Neuronal stem cell (in vitro differentiated cells): ENCODE results near the gene CERS1.
A peak's percentile ranks its signal among the peaks of the same experiment; 100 is the strongest.

Experiments used
- DNase-seq: peaks from one replicate; pipeline ENCODE4 v3.0.0-alpha.2; 2013; ENCODE audit warnings: low spot score
- H2AFZ ChIP-seq: one replicate; pipeline ENCODE4 v1.6.1; 2013; ENCODE audit warnings: mild to moderate bottlenecking, low read length, inconsistent platforms
- H2AK5ac ChIP-seq: 2 replicates; pipeline ENCODE4 v1.6.1; 2013; ENCODE audit warnings: low read depth, mild to moderate bottlenecking, inconsistent platforms, low read length, moderate library complexity, mixed read lengths
- H2BK120ac ChIP-seq: 2 replicates; pipeline ENCODE4 v1.6.1; 2013; ENCODE audit warnings: low read depth, mild to moderate bottlenecking, inconsistent platforms, low read length, moderate library complexity, mixed read lengths
- H2BK12ac ChIP-seq: one replicate; pipeline ENCODE4 v1.6.1; 2013; ENCODE audit warnings: low read length, inconsistent platforms
- H2BK15ac ChIP-seq: 2 replicates; pipeline ENCODE4 v1.6.1; 2013; ENCODE audit warnings: mild to moderate bottlenecking, low read length, inconsistent platforms, mixed read lengths
- H2BK5ac ChIP-seq: one replicate; pipeline ENCODE4 v1.6.1; 2013; ENCODE audit warnings: inconsistent platforms, mild to moderate bottlenecking, low read length, moderate library complexity
- H3K14ac ChIP-seq: one replicate; pipeline ENCODE4 v1.6.1; 2013; ENCODE audit warnings: low read length, inconsistent platforms
- H3K18ac ChIP-seq: 2 replicates; pipeline ENCODE4 v1.6.1; 2013; ENCODE audit warnings: low read length, inconsistent platforms
- H3K23ac ChIP-seq: 2 replicates; pipeline ENCODE4 v1.6.1; 2013; ENCODE audit warnings: low read depth, mild to moderate bottlenecking, mixed read lengths, low read length, inconsistent platforms; ENCODE audit not compliant: poor library complexity
- H3K27ac ChIP-seq: replicated peaks from 3 replicates; pipeline ENCODE4 v1.5.1; 2013; ENCODE audit warnings: low read length, inconsistent platforms
- H3K27me3 ChIP-seq, 3 experiments: 2 replicates each; pipeline ENCODE4 v1.6.1; 2013; ENCODE audit warnings: low read length in 3 of 3, mild to moderate bottlenecking in 2 of 3, inconsistent platforms in 1 of 3, low read depth in 1 of 3, mixed read lengths in 1 of 3, moderate library complexity in 1 of 3; ENCODE audit not compliant: control insufficient read depth in 3 of 3, insufficient read depth in 3 of 3
- H3K36me3 ChIP-seq, 2 donors: replicated peaks in 1 of 2; 2 replicates each; pipeline ENCODE4 v1.6.1; 2013; ENCODE audit warnings: low read length in 2 of 2; ENCODE audit not compliant: control insufficient read depth in 2 of 2, insufficient read depth in 2 of 2
- H3K4ac ChIP-seq: 2 replicates; pipeline ENCODE4 v1.6.1; 2013; ENCODE audit warnings: inconsistent platforms, mild to moderate bottlenecking, low read length, moderate library complexity
- H3K4me1 ChIP-seq, 2 donors: 1 replicate in 1 of 2; 2 replicates in 1 of 2; pipeline ENCODE4 v1.6.1; 2013; ENCODE audit warnings: low read length in 2 of 2, low read depth in 1 of 2; ENCODE audit not compliant: control insufficient read depth in 2 of 2, insufficient read depth in 1 of 2
- H3K4me2 ChIP-seq: one replicate; pipeline ENCODE4 v1.6.1; 2013; ENCODE audit warnings: mild to moderate bottlenecking, low read length, inconsistent platforms; ENCODE audit not compliant: insufficient read depth, poor library complexity, severe bottlenecking
- H3K4me3 ChIP-seq, 2 donors: 2 replicates each; pipeline ENCODE4 v1.5.1; 2013; ENCODE audit warnings: low read length in 2 of 2, mild to moderate bottlenecking in 2 of 2, inconsistent platforms in 1 of 2, moderate library complexity in 1 of 2
- H3K79me1 ChIP-seq: one replicate; pipeline ENCODE4 v1.6.1; 2013; ENCODE audit warnings: low read depth, mild to moderate bottlenecking, inconsistent platforms, low read length, moderate library complexity
- H3K9ac ChIP-seq: one replicate; pipeline ENCODE4 v1.6.1; 2013; ENCODE audit warnings: mild to moderate bottlenecking, low read depth, low read length, inconsistent platforms; ENCODE audit not compliant: poor library complexity
- H3K9me3 ChIP-seq, 2 donors: replicated peaks in 1 of 2; 2 replicates each; pipeline versions ENCODE3 to v1.6.1; 2013; ENCODE audit warnings: low read length in 2 of 2, mild to moderate bottlenecking in 2 of 2, inconsistent platforms in 1 of 2, low read depth in 1 of 2, mixed read lengths in 1 of 2, moderate library complexity in 1 of 2; ENCODE audit not compliant: control insufficient read depth in 2 of 2, insufficient read depth in 1 of 2
- H4K8ac ChIP-seq: one replicate; pipeline ENCODE4 v1.6.1; 2013; ENCODE audit warnings: low read depth, mild to moderate bottlenecking, inconsistent platforms, low read length, moderate library complexity
- H4K91ac ChIP-seq: one replicate; pipeline ENCODE4 v1.6.1; 2013; ENCODE audit warnings: low read length, low read depth, mild to moderate bottlenecking, inconsistent platforms; ENCODE audit not compliant: poor library complexity
- WGBS, 2 donors: extraction: QIAGEN DNeasy Blood & Tissue Kit; methylation state at CpG; one replicate each; pipeline ENCODE4 v1.1.7; 2013; ENCODE audit warnings: missing lambda C conversion rate in 2 of 2, mixed read lengths in 1 of 2; ENCODE audit not compliant: insufficient read length in 2 of 2, insufficient replicate concordance in 1 of 2; ENCODE audit errors: extremely low coverage in 2 of 2; 5-methylcytosine and 5-hydroxymethylcytosine counted together

Gene CERS1

GRCh38 chr19:18929311-18929710 lies 33.4 kb upstream of the CERS1 start:
- no peak overlapping the region for H3K4me3 ChIP-seq
- H2AFZ ChIP-seq, result no peak overlapping the region
- H3K27me3 ChIP-seq, result no peaks in the 10 kb centered on the region
- peaks cover 0 to 6% of the 10 kb centered on the region in 2 donors for H3K4me1 ChIP-seq
- H2BK5ac ChIP-seq, result no peak overlapping the region
- WGBS, 2 donors, result no CpG with 5 or more reads among the region's 25 CpGs
- no peak overlapping the region for H2BK12ac ChIP-seq
- H2BK15ac ChIP-seq, result no peak overlapping the region
- no peak overlapping the region for H3K9ac ChIP-seq
- H3K4ac ChIP-seq, result no peak overlapping the region
- H3K36me3 ChIP-seq, result peaks cover 48 to 84% of the 10 kb centered on the region in 2 donors
- H2AK5ac ChIP-seq, result no peak overlapping the region
- peak overlapping the region; percentile 31 for H3K23ac ChIP-seq
- no peak overlapping the region for H4K91ac ChIP-seq
- H3K18ac ChIP-seq, result no peak overlapping the region
- H3K4me2 ChIP-seq, result no peak overlapping the region
- no peak overlapping the region for H2BK120ac ChIP-seq
- H4K8ac ChIP-seq, result no peak overlapping the region
- H3K79me1 ChIP-seq, result peaks cover 7% of the 10 kb centered on the region
- H3K27ac ChIP-seq, result no peak overlapping the region
- H3K9me3 ChIP-seq, result no peaks in the 10 kb centered on the region
- no peak for DNase-seq
- H3K14ac ChIP-seq, result no peak overlapping the region

- Histone ChIP-seq H3K27me3 (no peaks in the 10 kb centered on the region), H3K79me1 (peaks cover 7% of the 10 kb centered on the region), H2BK15ac (no peak overlapping the region), H2AK5ac (no peak overlapping the region), H3K4me3 (no peak overlapping the region), H2BK12ac (no peak overlapping the region), H2BK5ac (peak overlapping the region; percentile 24), H4K8ac (no peak overlapping the region), H2BK120ac (no peak overlapping the region), H3K18ac (peak overlapping the region; percentile 28), H3K4ac (no peak overlapping the region), H3K9ac (no peak overlapping the region), H3K23ac (no peak overlapping the region), H3K36me3 (peaks cover 49 to 80% of the 10 kb centered on the region in 2 donors), H3K9me3 (no peaks in the 10 kb centered on the region), H4K91ac (no peak overlapping the region), H2AFZ (no peak overlapping the region), H3K4me1 (peaks cover 0 to 4% of the 10 kb centered on the region in 2 donors), H3K4me2 (no peak overlapping the region), H3K14ac (no peak overlapping the region), H3K27ac (no peak overlapping the region)
- no peak for DNase-seq
- no CpG with 5 or more reads among the region's 26 CpGs for WGBS, 2 donors
Observed at GRCh38 chr19:18928018-18928805, 32.3 kb upstream of the CERS1 start.

- Histone ChIP-seq H3K4me2 (no peak overlapping the region), H2BK15ac (no peak overlapping the region), H3K79me1 (peaks cover 14% of the 10 kb centered on the region), H2AFZ (no peak overlapping the region), H3K18ac (no peak overlapping the region), H3K36me3 (peaks cover 46 to 78% of the 10 kb centered on the region in 2 donors), H4K91ac (no peak overlapping the region), H3K27me3 (no peaks in the 10 kb centered on the region), H2BK5ac (no peak overlapping the region), H3K4me1 (peaks cover 0 to 6% of the 10 kb centered on the region in 2 donors), H3K14ac (no peak overlapping the region), H3K23ac (no peak overlapping the region), H3K4me3 (peak overlapping the region in 1 of 2 donors; percentile 53), H3K4ac (no peak overlapping the region), H3K27ac (no peak overlapping the region), H2BK12ac (no peak overlapping the region), H2AK5ac (peak overlapping the region; percentile 43), H3K9me3 (no peaks in the 10 kb centered on the region), H4K8ac (no peak overlapping the region), H3K9ac (no peak overlapping the region), H2BK120ac (no peak overlapping the region)
- no peak for DNase-seq
- no CpG with 5 or more reads among the region's 15 CpGs for WGBS, 2 donors
Observed at GRCh38 chr19:18924684-18925213, 28.8 kb upstream of the CERS1 start.

GRCh38 chr19:18922228-18922985 lies 26.4 kb upstream of the CERS1 start:
- peaks cover 0 to 6% of the 10 kb centered on the region in 2 donors for H3K4me1 ChIP-seq
- no peak overlapping the region for H4K8ac ChIP-seq
- no peak overlapping the region for H3K14ac ChIP-seq
- H2BK5ac ChIP-seq, result no peak overlapping the region
- no peak overlapping the region for H3K23ac ChIP-seq
- H3K79me1 ChIP-seq, result peaks cover 12% of the 10 kb centered on the region
- no peak overlapping the region for H2BK12ac ChIP-seq
- H3K27ac ChIP-seq, result no peak overlapping the region
- H2AFZ ChIP-seq, result no peak overlapping the region
- H2AK5ac ChIP-seq, result peak overlapping the region; percentile 5
- no peak overlapping the region for H2BK15ac ChIP-seq
- H2BK120ac ChIP-seq, result no peak overlapping the region
- H3K4ac ChIP-seq, result no peak overlapping the region
- H3K18ac ChIP-seq, result no peak overlapping the region
- H3K9me3 ChIP-seq, result no peaks in the 10 kb centered on the region
- H3K9ac ChIP-seq, result no peak overlapping the region
- no peak overlapping the region for H3K4me3 ChIP-seq
- H3K27me3 ChIP-seq, result no peaks in the 10 kb centered on the region
- WGBS, 2 donors, result no CpG with 5 or more reads among the region's 29 CpGs
- H3K4me2 ChIP-seq, result no peak overlapping the region
- H3K36me3 ChIP-seq, result peaks cover 29 to 54% of the 10 kb centered on the region in 2 donors
- DNase-seq, result no peak
- H4K91ac ChIP-seq, result no peak overlapping the region
